Motor neuron (in vitro differentiated cells): ENCODE measurements around the gene FYN. TPM values are rescaled to one million over a fixed set of nuclear protein-coding genes. Genes with fewer than 3 reads are reported as not detected.

Experiments
- ATAC-seq, 8 experiments: fragments of 200-7000 bp; cut with Tn5 transposase; replicated peaks in 6 of 8; 2 replicates each; pipeline ENCODE4 v1.8.0; 2021; ENCODE audit warnings: mild to moderate bottlenecking in 8 of 8, moderate library complexity in 8 of 8
- H3K27ac ChIP-seq, 2 donors: fragments of 250-450 bp; sonication (Bioruptor Pico); 2 replicates each; pipeline ENCODE4 v1.9.0; 2021; ENCODE audit warnings: antibody characterized with exemption in 2 of 2, mild to moderate bottlenecking in 2 of 2, moderate library complexity in 1 of 2
- H3K4me1 ChIP-seq, 2 donors: fragments of 250-450 bp; sonication (Bioruptor Pico); replicated peaks in 1 of 2; 2 replicates each; pipeline ENCODE4 v1.6.1; 2021; ENCODE audit warnings: antibody characterized with exemption in 2 of 2, mild to moderate bottlenecking in 2 of 2, moderate library complexity in 1 of 2
- H3K4me3 ChIP-seq, 5 donors: fragments of 250-450 bp; sonication (Bioruptor Pico); 2 replicates each; pipeline ENCODE4 v1.9.0; 2021; ENCODE audit warnings: antibody characterized with exemption in 5 of 5, mild to moderate bottlenecking in 5 of 5, moderate library complexity in 4 of 5
- WGBS, 10 experiments: fragments of 450-650 bp; shearing (Covaris generic); methylation state at CpG; one replicate each; pipeline ENCODE4 v1.0.0; 2022; 5-methylcytosine and 5-hydroxymethylcytosine counted together
- in situ Hi-C, 9 experiments: fragments of 400-800 bp; cut with MboI; loops; one replicate each; pipeline ENCODE4 v1.15.0; 2021; ENCODE audit warnings: low sequenced_read_pairs in 9 of 9, low pct_unique_long_range_greater_than_20kb in 2 of 9; ENCODE audit not compliant: unreplicated experiment in 9 of 9
- total RNA-seq, 8 experiments: library from RNA; unstranded; fragments of 300-600 nt; gene quantifications; 2 replicates each; pipeline versions ENCODE4 v1.2.3 to v1.2.4, GENCODE V29; 2022

The FYN gene
- total RNA-seq, 8 experiments from 2014 or later = 4.9 to 237 (median 111) TPM

GRCh38 chr6:111691345-111692225, 181.7 kb downstream of the FYN start:
- H3K4me1 ChIP-seq = peaks cover 14 to 15% of the 10 kb centered on the region in 2 donors
- no peak overlapping the region for H3K4me3 ChIP-seq
- whole genome bisulfite sequencing, 10 experiments = 0 to 100% (median 32%) methylated on average over 1 to 4 of the region's 7 CpGs; no CpG with 5 or more reads in 3 of the 10 experiments
- no peak overlapping the region for H3K27ac ChIP-seq
- in situ Hi-C loops = loop anchor here in 1 of 9 experiments (25.0 kb wide), 1 partner anchor 204 kb away; the partner anchor contains the start of gene REV3L
- peak in 5 of 8 experiments; percentile 39 to 98 (median 93) for ATAC-seq

GRCh38 chr6:111689946-111690345, 183.3 kb downstream of the FYN start:
- ATAC-seq = no peak
- Histone ChIP-seq H3K4me1 (peaks cover 30% of the 10 kb centered on the region in 2 donors), H3K27ac (no peak overlapping the region), H3K4me3 (no peak overlapping the region)
- WGBS, 10 experiments = 80 to 100% (median 88%) methylated on average over 1 to 2 of the region's 2 CpGs; no CpG with 5 or more reads in 3 of the 10 experiments
- in situ Hi-C loops = loop anchor here in 1 of 9 experiments (25.0 kb wide), 1 partner anchor 203 kb away; the partner anchor contains the start of gene REV3L

- H3K27ac ChIP-seq = no peak overlapping the region
- in situ Hi-C loops = loop anchor here in 1 of 9 experiments (25.0 kb wide), 1 partner anchor 202 kb away; the partner anchor contains the start of gene REV3L
- H3K4me1 ChIP-seq = peaks cover 32% of the 10 kb centered on the region in 2 donors
- no peak for ATAC-seq
- WGBS, 10 experiments = 100% methylated on average over 1 of the region's 1 CpG; no CpG with 5 or more reads in 5 of the 10 experiments
- H3K4me3 ChIP-seq = no peak overlapping the region
Measured at GRCh38 chr6:111689419-111689818, 183.8 kb downstream of the FYN start.

GRCh38 chr6:111688331-111688730, 184.9 kb downstream of the FYN start:
- Histone ChIP-seq H3K4me1 (peaks cover 32% of the 10 kb centered on the region in 2 donors), H3K27ac (no peak overlapping the region), H3K4me3 (no peak overlapping the region)
- in situ Hi-C loops = loop anchor here in 1 of 9 experiments (25.0 kb wide), 1 partner anchor 201 kb away; the partner anchor contains the start of gene REV3L
- 80 to 100% (median 95%) methylated on average over 1 to 7 of the region's 7 CpGs; no CpG with 5 or more reads in 2 of the 10 experiments for WGBS, 10 experiments
- ATAC-seq = no peak

GRCh38 chr6:111687652-111688051, 185.6 kb downstream of the FYN start:
- ATAC-seq = no peak
- H3K4me3 ChIP-seq = no peak overlapping the region
- H3K27ac ChIP-seq = no peak overlapping the region
- peaks cover 32% of the 10 kb centered on the region in 2 donors for H3K4me1 ChIP-seq
- in situ Hi-C loops = loop anchor here in 1 of 9 experiments (25.0 kb wide), 1 partner anchor 200 kb away; the partner anchor contains the start of gene REV3L

GRCh38 chr6:111686932-111687266, 186.4 kb downstream of the FYN start:
- WGBS, 10 experiments = 20 to 76% (median 56%) methylated on average over 2 to 3 of the region's 3 CpGs
- Histone ChIP-seq H3K27ac (peak overlapping the region; percentile 67 to 81), H3K4me1 (peaks cover 32% of the 10 kb centered on the region in 2 donors), H3K4me3 (peak overlapping the region; percentile 11 to 23 (median 12))
- no peak for ATAC-seq
- in situ Hi-C loops = loop anchor here in 1 of 9 experiments (25.0 kb wide), 1 partner anchor 200 kb away; the partner anchor contains the start of gene REV3L

GRCh38 chr6:111686249-111686931, 186.9 kb downstream of the FYN start:
- ATAC-seq = peak in 6 of 8 experiments; percentile 24 to 92 (median 90)
- in situ Hi-C loops = loop anchor here in 1 of 9 experiments (25.0 kb wide), 1 partner anchor 199 kb away; the partner anchor contains the start of gene REV3L
- Histone ChIP-seq H3K27ac (peak overlapping the region; percentile 67 to 81), H3K4me3 (peak overlapping the region; percentile 11 to 23 (median 12)), H3K4me1 (peaks cover 32% of the 10 kb centered on the region in 2 donors)
- WGBS, 10 experiments = 0 to 75% (median 10%) methylated on average over 1 to 15 of the region's 19 CpGs; no CpG with 5 or more reads in 1 of the 10 experiments

- ATAC-seq = peak in 1 of 8 experiments; percentile 6
- WGBS, 10 experiments = 13 to 80% (median 42%) methylated on average over 1 to 2 of the region's 2 CpGs; no CpG with 5 or more reads in 3 of the 10 experiments
- in situ Hi-C loops = loop anchor here in 1 of 9 experiments (25.0 kb wide), 1 partner anchor 198 kb away; the partner anchor contains the start of gene REV3L
- Histone ChIP-seq H3K4me1 (peaks cover 32% of the 10 kb centered on the region in 2 donors), H3K4me3 (peak overlapping the region in 3 of 5 donors; percentile 11 to 23 (median 18)), H3K27ac (peak overlapping the region; percentile 67 to 81)
Measured at GRCh38 chr6:111685526-111685925, 187.7 kb downstream of the FYN start.

DNA sequence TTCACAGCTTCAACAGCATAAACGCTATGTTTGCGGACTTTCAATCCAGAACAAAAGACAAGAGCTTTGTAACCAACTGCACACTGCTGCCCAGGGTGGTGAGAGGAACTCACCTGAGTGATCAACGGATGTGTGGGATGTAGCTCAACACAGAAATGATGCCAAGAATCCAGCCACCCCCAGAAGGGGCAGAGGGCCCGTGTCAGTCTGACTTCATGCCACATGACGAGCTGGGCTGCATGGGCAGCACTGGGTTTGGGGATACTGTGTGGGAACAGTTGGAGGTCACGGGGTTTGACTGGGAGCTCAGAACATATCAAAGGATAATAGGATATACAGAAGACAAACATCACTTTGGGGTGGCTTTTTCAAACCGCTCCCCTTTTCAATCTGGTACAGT, 188.2 kb downstream of the FYN start:
- no peak for ATAC-seq
- Histone ChIP-seq H3K27ac (peak overlapping the region; percentile 67 to 81), H3K4me3 (no peak overlapping the region), H3K4me1 (peaks cover 32% of the 10 kb centered on the region in 2 donors)
- 64 to 100% (median 91%) methylated on average over 1 to 7 of the region's 7 CpGs for WGBS, 10 experiments
- in situ Hi-C loops = loop anchor here in 1 of 9 experiments (25.0 kb wide), 1 partner anchor 198 kb away; the partner anchor contains the start of gene REV3L

- in situ Hi-C loops = loop anchor here in 1 of 9 experiments (25.0 kb wide), 1 partner anchor 197 kb away; the partner anchor contains the start of gene REV3L
- no peak overlapping the region for H3K27ac ChIP-seq
- ATAC-seq = peak in 2 of 8 experiments; percentile 56 to 73
- H3K4me3 ChIP-seq = no peak overlapping the region
- peaks cover 35% of the 10 kb centered on the region in 2 donors for H3K4me1 ChIP-seq
- 51 to 100% (median 93%) methylated on average over 2 to 5 of the region's 5 CpGs; no CpG with 5 or more reads in 1 of the 10 experiments for WGBS, 10 experiments
Measured at GRCh38 chr6:111683749-111684267, 189.4 kb downstream of the FYN start.

DNA sequence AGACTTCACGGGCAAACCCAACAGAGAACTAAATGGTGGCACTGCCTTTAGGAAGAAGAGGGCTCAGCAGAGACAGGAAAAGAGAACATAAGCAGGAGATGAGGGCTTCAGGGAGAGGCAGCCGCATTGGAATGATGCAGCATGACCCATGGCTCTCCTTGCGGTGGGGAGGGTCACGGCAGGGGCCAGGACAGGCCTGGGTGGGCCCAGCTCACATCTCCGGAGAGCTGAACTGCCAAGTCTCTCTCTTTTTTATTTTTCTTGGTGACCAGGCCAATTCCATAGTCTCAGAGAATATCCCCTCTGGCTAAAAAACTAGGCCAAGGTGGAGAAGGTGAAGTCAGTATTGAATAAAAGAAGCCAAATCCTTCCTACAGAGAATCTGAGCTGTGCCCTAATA, 190.1 kb downstream of the FYN start:
- H3K27ac ChIP-seq = no peak overlapping the region
- no peak for ATAC-seq
- WGBS, 10 experiments = 60 to 100% (median 91%) methylated on average over 1 to 5 of the region's 5 CpGs; no CpG with 5 or more reads in 2 of the 10 experiments
- peaks cover 39 to 40% of the 10 kb centered on the region in 2 donors for H3K4me1 ChIP-seq
- no peak overlapping the region for H3K4me3 ChIP-seq
- in situ Hi-C loops = loop anchor here in 1 of 9 experiments (25.0 kb wide), 1 partner anchor 196 kb away; the partner anchor contains the start of gene REV3L

DNA sequence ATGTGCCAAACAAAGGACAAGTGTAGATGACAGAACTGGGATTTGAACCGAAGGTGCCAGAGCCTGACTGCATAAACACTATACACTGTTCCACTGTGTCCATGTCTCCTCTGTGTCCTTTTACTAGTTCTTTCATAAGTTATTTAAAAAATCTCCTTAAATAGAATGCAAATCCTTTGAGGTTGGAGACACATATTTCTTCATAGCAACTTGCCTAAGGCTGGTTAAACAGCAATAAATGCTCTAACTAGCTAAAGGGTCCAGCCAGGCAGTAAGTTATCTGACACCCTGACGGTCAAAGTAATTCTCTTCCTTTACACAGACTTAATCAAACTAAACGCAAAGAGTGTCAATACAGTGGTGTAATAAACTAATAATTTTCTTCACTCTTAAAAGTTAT, 191.4 kb downstream of the FYN start:
- peaks cover 30 to 33% of the 10 kb centered on the region in 2 donors for H3K4me1 ChIP-seq
- ATAC-seq = peak in 2 of 8 experiments; percentile 9 to 64
- in situ Hi-C loops = loop anchor here in 1 of 9 experiments (25.0 kb wide), 1 partner anchor 195 kb away; the partner anchor contains the start of gene REV3L
- H3K4me3 ChIP-seq = no peak overlapping the region
- no peak overlapping the region for H3K27ac ChIP-seq
- 43 to 100% (median 100%) methylated on average over 1 to 3 of the region's 3 CpGs; no CpG with 5 or more reads in 1 of the 10 experiments for WGBS, 10 experiments
